Muscle of leg (tissue), 11 donors: ENCODE data around the gene MAP3K14. TPM values are rescaled to one million over a fixed set of nuclear protein-coding genes. Genes with fewer than 3 reads are reported as not detected.

Source experiments
- DNase-seq: peaks from one replicate; pipeline ENCODE4 v3.0.0; 2013
- H3K27ac ChIP-seq: one replicate; pipeline ENCODE4 v1.5.1; 2013; ENCODE audit warnings: mild to moderate bottlenecking, low read length, control low read depth
- H3K27me3 ChIP-seq: one replicate; pipeline ENCODE4 v1.6.1; 2013; ENCODE audit warnings: low read length; ENCODE audit not compliant: control insufficient read depth, insufficient read depth
- H3K36me3 ChIP-seq: one replicate; pipeline ENCODE4 v1.6.1; 2013; ENCODE audit warnings: low read length; ENCODE audit not compliant: control insufficient read depth, insufficient read depth
- H3K4me1 ChIP-seq: one replicate; pipeline ENCODE4 v1.6.1; 2013; ENCODE audit warnings: low read length; ENCODE audit not compliant: control insufficient read depth, insufficient read depth
- H3K4me3 ChIP-seq: one replicate; pipeline ENCODE4 v1.5.1; 2013; ENCODE audit warnings: low read length, control low read depth
- H3K9me3 ChIP-seq: replicated peaks from 2 replicates; pipeline ENCODE4 v1.6.1; 2013; ENCODE audit warnings: low read depth, low read length; ENCODE audit not compliant: control insufficient read depth
- WGBS: methylation state at CpG from one replicate; pipeline ENCODE4 v1.1.5; 2013; ENCODE audit warnings: missing lambda C conversion rate; ENCODE audit not compliant: insufficient coverage; 5-methylcytosine and 5-hydroxymethylcytosine counted together
- polyA plus RNA-seq, 8 donors: library from polyadenylated mRNA; unstranded; fragments of 120-200 nt; gene quantifications; one replicate each; pipeline versions ENCODE4 v1.2.1 to v1.2.3, GENCODE V29; 2013; ENCODE audit warnings: inconsistent platforms in 1 of 8, low replicate concordance in 1 of 8; ENCODE audit not compliant: insufficient read length in 8 of 8, insufficient read depth in 1 of 8
- total RNA-seq: library from RNA; stranded (reverse); fragments of 120-200 nt; gene quantifications from one replicate; pipeline ENCODE4 v1.2.4, GENCODE V29; 2013

The MAP3K14 gene
- total and polyA plus RNA-seq, 9 donors = 4.4 to 10.4 (median 7.7) TPM

DNA sequence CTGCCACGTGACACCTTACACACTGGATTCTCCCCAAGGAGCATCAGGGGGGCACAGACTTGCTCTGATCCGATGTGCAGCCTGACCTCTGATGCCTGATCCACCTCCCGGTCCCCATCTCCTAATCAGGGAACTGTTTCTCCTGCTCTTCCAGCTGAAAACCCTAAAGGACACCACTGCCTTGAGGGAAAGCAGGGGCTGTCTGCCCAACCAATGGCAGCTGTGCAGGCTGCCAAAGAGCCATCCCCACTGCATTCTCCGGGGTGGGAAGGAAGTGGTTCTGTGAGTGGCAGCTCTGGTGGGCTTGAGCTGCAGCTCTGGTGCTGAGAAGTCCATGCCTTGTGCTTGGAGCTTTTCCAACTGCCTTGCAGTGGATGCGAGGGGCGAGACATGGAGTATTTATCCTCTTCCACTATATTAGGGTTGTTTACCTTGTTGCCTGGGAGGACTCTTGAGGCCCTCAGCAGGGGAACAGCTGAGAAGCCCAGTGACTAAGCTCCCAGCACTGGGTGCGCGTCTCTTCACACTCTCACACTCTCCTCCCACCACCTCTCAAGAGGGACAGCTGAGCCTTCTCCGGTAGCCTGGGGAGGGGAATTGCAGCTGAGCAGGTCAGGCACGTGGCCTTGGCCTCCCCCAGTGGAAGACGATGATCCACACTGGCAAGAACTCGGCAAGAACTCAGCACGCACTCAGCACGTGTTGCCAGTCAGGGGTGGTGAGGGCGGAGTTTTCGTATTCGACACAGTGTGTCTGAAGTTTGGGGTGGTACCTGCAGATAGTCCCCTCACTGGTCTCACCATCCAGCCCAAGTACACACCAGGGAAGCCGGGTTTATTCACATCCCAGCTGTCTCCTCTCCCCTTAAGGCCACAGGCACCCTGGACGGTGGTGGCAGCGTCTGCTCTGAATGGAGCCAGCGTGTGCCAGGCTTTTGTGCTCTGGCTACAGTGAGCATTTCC, 33.9 kb downstream of the MAP3K14 start:
- H3K36me3 ChIP-seq = peaks cover 46% of the 10 kb centered on the region
- no peak overlapping the region for H3K4me3 ChIP-seq
- peak; percentile 89 for DNase-seq
- H3K9me3 ChIP-seq = no peaks in the 10 kb centered on the region
- no peaks in the 10 kb centered on the region for H3K27me3 ChIP-seq
- peak overlapping the region; percentile 83 for H3K27ac ChIP-seq
- 50% methylated on average over 11 of the region's 21 CpGs for WGBS
- peaks cover 66% of the 10 kb centered on the region for H3K4me1 ChIP-seq

DNA sequence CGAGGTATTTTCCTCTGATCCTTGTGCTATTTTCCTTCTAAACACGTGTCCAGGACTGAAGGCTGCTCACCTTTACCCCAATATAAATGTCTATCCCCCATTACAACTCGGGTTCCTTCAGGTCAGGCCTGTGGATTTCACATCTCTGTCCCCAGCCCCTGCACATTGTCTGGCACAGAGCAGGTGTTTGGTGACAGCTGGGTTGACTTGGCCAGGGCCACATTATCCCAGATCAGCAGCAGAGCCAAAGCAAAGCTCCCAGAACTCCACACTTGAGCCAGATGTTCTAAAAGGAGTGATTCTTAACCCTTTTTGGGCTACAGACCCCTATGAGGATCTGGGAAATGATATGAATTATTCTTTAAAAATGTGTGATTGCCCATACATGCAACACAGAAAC, 36.9 kb downstream of the MAP3K14 start:
- Histone ChIP-seq H3K4me1 (peaks cover 66% of the 10 kb centered on the region), H3K27ac (peak overlapping the region; percentile 51), H3K27me3 (no peaks in the 10 kb centered on the region), H3K9me3 (no peaks in the 10 kb centered on the region), H3K4me3 (no peak overlapping the region), H3K36me3 (peaks cover 22% of the 10 kb centered on the region)
- 32% methylated on average over 3 of the region's 3 CpGs for WGBS
- peak; percentile 76 for DNase-seq

DNA sequence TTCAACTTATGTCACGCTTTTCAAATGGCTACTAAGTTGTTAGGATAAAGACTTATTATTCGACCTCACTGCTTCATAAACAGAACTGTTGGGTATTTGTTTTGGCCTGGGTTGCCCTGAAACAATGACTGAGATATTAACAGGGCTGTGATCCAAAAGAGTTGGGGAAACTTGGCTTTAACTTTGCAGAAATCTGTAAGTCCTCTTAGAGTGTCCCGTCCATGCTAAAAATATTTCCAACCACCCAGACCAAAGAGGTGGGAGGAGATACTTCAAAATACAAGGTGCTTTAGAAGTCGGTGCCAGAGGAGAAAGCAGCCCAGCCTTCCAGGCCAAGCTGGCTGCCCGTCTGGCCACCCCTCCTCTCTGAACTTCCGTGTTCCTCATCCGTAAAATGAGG, 38.8 kb downstream of the MAP3K14 start:
- peaks cover 22% of the 10 kb centered on the region for H3K36me3 ChIP-seq
- no peaks in the 10 kb centered on the region for H3K27me3 ChIP-seq
- peaks cover 63% of the 10 kb centered on the region for H3K4me1 ChIP-seq
- 64% methylated on average over 3 of the region's 7 CpGs for WGBS
- no peak overlapping the region for H3K4me3 ChIP-seq
- no peaks in the 10 kb centered on the region for H3K9me3 ChIP-seq
- H3K27ac ChIP-seq = peak overlapping the region; percentile 63
- peak; percentile 83 for DNase-seq

DNA sequence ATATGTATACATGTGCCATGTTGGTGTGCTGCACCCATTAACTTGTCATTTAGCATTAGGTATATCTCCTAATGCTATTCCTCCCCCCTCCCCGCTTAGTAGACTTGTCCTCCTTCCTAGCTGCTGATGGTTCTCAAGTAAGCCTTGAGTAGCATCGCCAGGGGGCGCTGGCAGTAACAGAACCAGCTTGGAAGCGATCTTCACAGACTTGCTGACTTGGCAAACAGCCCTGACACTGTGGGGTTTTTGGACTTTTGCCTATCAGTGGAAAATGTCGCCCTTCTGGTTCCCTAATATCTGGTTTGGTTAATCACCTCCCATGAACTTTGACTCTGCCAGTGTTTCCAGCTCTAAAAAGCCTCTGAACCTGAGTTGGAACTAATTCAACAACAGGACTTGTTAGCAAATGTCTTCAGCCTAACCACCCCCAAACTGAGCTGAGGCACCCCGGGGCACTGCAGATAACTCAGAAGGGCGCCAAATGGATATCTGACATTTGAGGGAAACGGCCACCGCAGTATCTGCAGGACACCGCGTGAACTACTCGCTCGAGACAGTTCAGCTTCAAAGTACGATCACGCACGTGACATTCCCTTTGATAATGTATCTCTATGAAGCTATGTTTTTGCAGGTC, 39.5 kb downstream of the MAP3K14 start:
- H3K9me3 ChIP-seq = no peaks in the 10 kb centered on the region
- H3K27me3 ChIP-seq = no peaks in the 10 kb centered on the region
- peak overlapping the region; percentile 63 for H3K27ac ChIP-seq
- H3K36me3 ChIP-seq = peaks cover 23% of the 10 kb centered on the region
- peaks cover 57% of the 10 kb centered on the region for H3K4me1 ChIP-seq
- DNase-seq = peak; percentile 92
- H3K4me3 ChIP-seq = no peak overlapping the region
- WGBS = 61% methylated on average over 12 of the region's 16 CpGs

DNA sequence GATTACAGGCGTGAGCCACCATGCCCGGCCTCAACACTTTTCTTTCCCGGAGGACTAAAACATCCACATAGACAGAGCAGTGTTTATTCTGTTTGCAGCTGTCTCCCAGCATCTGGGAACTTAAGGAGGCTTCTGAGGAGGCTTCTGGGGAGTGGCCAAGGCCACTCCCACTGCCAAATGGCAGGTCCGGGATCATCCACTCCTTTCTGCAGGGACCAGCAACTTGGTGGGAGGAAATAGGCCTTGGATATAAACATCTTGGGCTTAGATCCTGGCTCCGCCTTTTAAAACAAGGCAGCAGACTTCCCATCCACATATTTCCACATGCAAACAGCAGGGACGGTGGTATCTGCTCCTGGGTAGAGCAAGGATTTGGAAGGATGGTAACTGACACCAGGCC, 40.8 kb downstream of the MAP3K14 start:
- 40% methylated on average over 2 of the region's 6 CpGs for WGBS
- Histone ChIP-seq H3K4me3 (no peak overlapping the region), H3K4me1 (peaks cover 53% of the 10 kb centered on the region), H3K9me3 (no peaks in the 10 kb centered on the region), H3K36me3 (peaks cover 26% of the 10 kb centered on the region), H3K27me3 (no peaks in the 10 kb centered on the region), H3K27ac (peak overlapping the region; percentile 65)
- peak; percentile 90 for DNase-seq

DNA sequence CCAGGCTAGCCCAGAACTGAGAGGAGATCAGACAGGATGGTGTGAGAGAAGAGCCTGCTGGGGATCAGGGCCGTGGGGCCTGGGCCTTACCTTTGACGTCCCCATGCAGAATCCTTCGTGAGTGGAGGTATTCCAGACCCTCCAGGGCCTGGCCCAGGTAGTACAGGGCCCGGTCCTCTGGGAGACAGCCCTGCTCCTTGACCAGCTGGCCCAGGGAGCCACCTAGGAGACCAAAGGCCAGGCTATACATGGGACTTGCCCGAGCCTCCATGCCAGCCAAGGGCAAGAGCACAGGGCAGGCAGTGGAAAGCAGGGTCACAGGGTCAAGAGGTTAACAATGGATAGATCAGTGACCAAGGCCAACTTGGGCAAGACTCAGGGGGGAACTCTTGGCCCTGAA, 42.8 kb downstream of the MAP3K14 start:
- no peak for DNase-seq
- Histone ChIP-seq H3K4me1 (peaks cover 43% of the 10 kb centered on the region), H3K36me3 (peaks cover 44% of the 10 kb centered on the region), H3K27me3 (no peaks in the 10 kb centered on the region), H3K4me3 (no peak overlapping the region), H3K27ac (no peak overlapping the region), H3K9me3 (no peaks in the 10 kb centered on the region)
- WGBS = 88% methylated on average over 5 of the region's 5 CpGs

DNA sequence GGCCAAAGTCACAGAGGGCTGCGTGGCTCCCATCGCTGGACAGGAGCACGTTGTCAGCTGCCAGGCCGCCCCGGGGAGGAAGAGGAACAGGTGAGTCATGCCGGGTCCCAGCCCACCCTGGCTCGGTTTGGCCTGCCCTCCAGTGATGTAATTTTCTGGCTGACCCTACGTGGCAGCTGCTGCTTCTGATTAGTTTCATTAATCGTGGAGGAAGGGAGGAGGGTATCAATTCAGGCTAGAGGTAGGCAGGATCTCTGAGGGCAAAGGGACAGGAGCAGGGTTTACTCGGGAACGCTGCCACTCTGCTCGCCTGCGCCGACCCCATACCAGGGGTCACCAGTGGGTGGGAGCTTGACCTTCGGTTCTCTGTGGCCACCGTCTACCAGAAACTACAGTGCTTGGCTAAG, 43.3 kb downstream of the MAP3K14 start:
- H3K36me3 ChIP-seq = peaks cover 49% of the 10 kb centered on the region
- H3K4me3 ChIP-seq = no peak overlapping the region
- H3K9me3 ChIP-seq = no peaks in the 10 kb centered on the region
- DNase-seq = no peak
- 70% methylated on average over 11 of the region's 16 CpGs for WGBS
- no peaks in the 10 kb centered on the region for H3K27me3 ChIP-seq
- H3K27ac ChIP-seq = no peak overlapping the region
- peaks cover 39% of the 10 kb centered on the region for H3K4me1 ChIP-seq

DNA sequence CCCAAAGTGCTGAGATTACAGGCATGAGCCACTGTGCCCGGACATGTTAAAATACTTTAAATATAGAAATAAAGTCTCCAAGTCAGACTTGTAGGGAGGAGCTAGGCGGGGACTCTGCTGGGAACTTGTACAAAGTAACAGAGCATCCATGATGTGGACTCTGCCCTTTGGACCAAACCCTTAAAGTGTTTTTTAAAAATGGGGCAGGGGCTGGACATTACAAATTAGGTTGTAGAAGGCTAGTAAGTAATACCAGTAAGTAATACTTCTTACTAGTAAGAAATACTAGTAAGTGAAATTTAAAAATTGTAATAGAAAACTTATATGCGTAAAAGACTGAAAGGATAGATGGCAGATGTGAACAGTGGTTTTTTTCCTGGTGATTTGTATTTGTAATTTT, 45.2 kb downstream of the MAP3K14 start:
- peaks cover 69% of the 10 kb centered on the region for H3K36me3 ChIP-seq
- DNase-seq = no peak
- no CpG with 5 or more reads among the region's 3 CpGs for WGBS

DNA sequence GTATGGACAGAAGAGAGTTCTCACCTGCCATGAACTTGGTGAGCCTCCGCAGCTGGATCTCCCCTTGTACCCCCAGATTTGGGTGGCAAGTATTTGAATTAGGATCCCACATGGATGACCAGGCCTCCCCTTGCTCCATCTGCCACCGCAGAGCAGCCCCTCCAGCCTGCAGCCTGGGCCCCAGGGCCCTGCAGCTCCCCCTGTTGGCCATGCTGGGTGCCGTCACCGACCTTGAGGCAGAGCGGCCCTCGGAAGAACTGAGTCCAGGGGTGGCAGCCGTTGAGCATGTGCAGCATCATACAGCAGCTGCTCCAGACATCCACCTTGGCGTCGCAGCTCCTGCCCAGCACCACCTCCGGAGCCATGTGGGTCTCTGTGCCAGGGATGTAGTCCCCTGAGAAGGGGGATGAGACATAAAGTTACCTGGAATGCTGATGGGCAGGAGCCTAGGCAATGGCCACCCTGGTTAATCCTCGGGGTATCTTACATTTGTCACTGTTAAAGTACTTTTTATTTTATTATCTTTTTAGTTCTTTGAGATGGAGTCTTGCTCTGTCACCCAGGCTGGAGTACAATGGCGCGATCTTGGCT, 45.9 kb downstream of the MAP3K14 start:
- H3K27me3 ChIP-seq = no peaks in the 10 kb centered on the region
- no peaks in the 10 kb centered on the region for H3K9me3 ChIP-seq
- H3K4me1 ChIP-seq = peaks cover 19% of the 10 kb centered on the region
- no peak overlapping the region for H3K27ac ChIP-seq
- no peak for DNase-seq
- no peak overlapping the region for H3K4me3 ChIP-seq
- H3K36me3 ChIP-seq = peaks cover 75% of the 10 kb centered on the region
- WGBS = 64% methylated on average over 11 of the region's 13 CpGs

More for the DNA sequence above, 45.2 kb downstream of the MAP3K14 start:
- H3K27ac ChIP-seq = no peak overlapping the region
- peaks cover 25% of the 10 kb centered on the region for H3K4me1 ChIP-seq
- H3K27me3 ChIP-seq = no peaks in the 10 kb centered on the region
- no peak overlapping the region for H3K4me3 ChIP-seq
- no peaks in the 10 kb centered on the region for H3K9me3 ChIP-seq

DNA sequence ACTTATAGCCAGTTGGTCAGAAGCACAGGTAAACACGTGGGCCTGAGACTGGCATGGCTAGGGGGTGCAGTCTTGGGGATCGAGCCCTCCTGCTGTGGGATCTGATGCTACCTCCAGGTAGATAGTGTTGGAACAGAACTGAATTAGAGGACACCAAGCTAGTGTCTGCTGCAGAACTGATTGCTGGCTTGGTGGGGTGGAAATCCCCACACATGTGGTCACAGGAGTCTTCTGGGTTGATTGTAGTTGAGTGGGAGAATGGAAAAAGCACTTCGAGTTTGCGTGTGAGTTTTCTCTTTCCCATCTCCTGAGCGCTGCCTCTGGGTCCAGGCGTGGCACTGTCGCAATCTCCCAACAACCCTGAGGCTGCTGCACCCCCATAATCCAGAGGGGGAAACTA, 46.9 kb downstream of the MAP3K14 start:
- H3K36me3 ChIP-seq = peaks cover 84% of the 10 kb centered on the region
- DNase-seq = no peak
- no peaks in the 10 kb centered on the region for H3K9me3 ChIP-seq
- H3K27me3 ChIP-seq = no peaks in the 10 kb centered on the region
- no peak overlapping the region for H3K27ac ChIP-seq
- WGBS = 83% methylated on average over 4 of the region's 7 CpGs
- H3K4me3 ChIP-seq = no peak overlapping the region
- peaks cover 16% of the 10 kb centered on the region for H3K4me1 ChIP-seq
